NCI-H2196 treated with DMSO at 0.1 percent for 48 hours (cell line): ENCODE results near the gene LHX6.

Experiments used
- DNase-seq: peaks from one replicate; lab custom pipeline; 2025; ENCODE audit not compliant: unreplicated experiment; lab: John Stamatoyannopoulos, UW

LHX6 gene

DNA sequence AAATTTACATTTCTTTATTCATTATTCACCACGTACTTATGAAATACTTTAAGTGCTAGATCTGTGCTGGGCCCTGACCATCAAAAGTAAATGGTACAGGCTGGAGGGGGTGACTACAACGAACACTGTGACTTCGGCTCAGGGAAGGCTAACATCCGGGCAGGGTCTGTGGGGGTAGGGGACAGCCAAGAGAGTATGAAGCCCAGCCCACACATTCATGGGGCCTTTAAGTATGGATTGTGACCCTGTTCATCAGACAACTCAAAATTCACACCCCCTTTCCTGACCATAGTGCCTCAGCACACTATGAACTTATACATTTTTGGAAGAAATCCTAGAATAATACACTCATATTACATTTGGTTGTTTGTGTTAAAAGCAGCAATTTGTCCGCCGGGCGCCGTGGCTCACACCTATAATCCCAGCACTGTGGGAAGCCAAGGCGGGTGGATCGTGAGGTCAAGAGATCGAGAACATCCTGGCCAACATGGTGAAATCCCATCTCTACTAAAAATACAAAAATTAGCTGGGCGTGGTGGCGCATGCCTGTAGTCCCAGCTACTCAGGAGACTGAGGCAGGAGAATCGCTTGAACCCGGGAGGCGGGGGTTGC lies 35.7 kb downstream of the LHX6 start:
- no peak for DNase-seq

- no peak for DNase-seq
These were observed 36.4 kb downstream of the LHX6 start for GRCh38 chr9:122192261-122192875.

DNA sequence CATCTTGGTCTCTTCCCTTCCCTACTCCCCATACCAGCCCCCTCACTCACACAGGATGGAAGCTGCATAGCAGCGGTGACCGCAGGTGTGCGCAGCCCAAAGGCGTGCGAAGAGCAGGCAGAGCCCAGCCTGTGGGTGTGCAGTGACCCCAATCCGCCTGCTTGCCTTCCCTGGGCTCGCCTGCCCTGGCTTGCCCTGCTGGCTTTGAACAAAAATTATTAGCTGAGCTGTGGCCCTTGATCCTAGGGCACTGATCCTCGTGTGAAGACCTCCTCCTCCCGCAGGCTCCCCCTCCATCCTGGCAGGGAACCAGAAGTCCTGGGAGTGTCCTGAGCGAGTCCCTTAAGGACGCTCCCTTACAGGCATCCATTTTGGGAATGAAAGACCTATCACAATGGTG lies 37.2 kb downstream of the LHX6 start:
- DNase-seq = no peak

- DNase-seq = peak; percentile 32
These were observed 38.0 kb downstream of the LHX6 start for GRCh38 chr9:122190597-122191381.

DNA sequence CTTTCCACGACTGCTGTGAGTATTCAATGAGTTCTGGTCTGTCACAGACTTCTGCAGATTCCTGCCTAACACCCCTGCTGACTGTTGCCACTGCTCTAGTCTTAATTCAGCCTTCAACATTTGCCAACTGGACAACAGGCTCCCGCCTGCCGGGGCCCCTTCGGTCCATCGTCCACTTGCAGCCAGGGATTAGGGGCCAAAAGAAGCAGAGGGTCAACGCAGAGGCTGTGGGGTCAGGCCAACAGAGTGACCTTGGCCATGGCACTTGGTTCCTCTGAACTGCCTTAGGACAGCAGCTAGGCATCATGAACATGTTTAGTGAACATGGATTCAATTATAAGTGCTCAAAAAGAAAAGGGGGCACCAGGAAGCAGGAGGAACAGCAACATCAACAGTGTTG lies 40.4 kb downstream of the LHX6 start:
- no peak for DNase-seq

DNA sequence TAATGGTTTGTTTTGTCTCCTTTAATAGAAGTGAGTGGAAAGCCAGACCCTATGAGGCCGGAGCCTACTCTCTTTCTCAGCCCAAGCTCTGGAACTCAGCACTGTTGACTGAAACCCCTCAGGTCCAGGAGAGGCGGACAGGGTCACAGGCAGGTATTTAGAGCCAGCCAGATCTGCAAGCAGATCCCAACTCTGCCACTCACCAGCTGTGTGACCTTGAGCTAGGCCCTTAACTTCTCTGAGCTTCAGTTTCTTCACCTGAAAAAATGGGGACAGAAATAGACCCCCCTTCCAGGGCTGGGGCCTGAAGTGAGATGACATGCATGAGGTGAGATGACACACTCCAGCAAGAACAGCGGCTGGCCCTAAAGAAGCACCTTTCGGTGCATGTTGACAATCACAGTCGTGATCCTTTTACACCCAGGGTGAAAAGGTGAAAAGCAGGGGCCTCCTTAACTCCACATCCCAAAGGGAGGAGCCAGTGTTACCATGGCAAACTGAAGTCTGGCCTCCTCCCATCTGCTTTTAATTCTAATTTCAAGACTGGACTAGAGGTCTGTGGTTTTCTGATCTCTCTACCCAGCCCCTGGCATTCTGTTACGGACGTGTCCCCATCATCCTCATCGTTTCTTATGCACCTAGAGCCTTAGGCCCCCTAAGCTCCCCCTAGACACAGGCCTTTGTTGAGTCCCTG lies 41.8 kb downstream of the LHX6 start:
- no peak for DNase-seq

- DNase-seq = no peak
These were observed 42.5 kb downstream of the LHX6 start for GRCh38 chr9:122186301-122186700.

- no peak for DNase-seq
These were observed 44.2 kb downstream of the LHX6 start for GRCh38 chr9:122184551-122184950.

- DNase-seq = no peak
These were observed 45.3 kb downstream of the LHX6 start for GRCh38 chr9:122183501-122183900.

DNA sequence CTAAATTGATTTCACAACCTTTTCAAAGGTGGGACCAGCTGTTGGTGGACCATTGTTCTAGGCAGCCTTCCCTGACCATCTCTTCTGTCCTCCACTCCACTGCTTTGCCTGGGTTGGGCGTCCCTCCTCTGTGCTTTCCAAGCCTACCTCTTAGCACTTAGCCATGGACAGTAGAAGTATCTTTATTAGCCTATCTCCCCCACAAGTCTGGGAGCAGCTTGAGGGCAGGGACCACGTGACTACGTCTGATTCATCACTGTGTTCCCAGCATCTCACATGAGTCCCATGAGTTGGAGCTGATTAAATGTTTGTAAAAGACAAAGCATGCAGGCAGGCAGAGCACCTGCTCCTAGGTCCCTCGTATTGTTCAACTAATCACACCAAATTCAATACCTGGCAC lies 48.1 kb downstream of the LHX6 start:
- DNase-seq = no peak

GRCh38 chr9:122179690-122180074 lies 49.1 kb downstream of the LHX6 start:
- no peak for DNase-seq

DNA sequence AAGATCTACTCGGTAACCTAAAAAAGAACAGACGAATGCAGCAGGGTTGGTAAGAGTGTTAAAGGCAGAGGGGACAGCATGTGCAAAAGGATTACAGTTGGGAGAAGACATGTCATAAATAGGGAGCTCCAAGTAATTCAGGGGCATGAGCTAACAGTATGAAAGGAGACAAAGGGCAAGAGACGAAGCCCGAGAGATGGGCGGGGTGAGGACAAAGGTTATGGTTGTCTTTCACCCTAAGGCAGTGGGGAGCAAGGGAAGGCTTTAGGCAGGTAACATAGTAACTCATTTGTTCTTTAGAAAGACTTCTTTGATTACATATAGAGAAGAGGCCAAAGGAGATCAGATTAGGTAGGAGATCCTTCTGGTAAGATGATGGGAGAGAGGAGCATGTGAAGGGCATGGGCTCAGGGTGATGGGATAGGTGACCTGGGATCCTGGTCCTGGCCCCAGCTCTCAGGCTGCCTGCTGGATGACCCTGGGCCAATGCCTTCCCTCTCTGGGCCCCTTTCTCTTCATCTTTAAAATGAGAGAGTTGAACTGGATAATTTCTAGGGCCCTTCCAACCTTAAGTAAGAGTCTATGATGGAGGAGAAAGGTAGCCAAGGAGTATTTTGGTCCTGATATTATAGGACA lies 49.6 kb downstream of the LHX6 start:
- no peak for DNase-seq

- DNase-seq = no peak
These were observed 51.8 kb downstream of the LHX6 start for GRCh38 chr9:122176916-122177315.

- DNase-seq = no peak
These were observed 55.1 kb downstream of the LHX6 start for GRCh38 chr9:122173670-122174069.

DNA sequence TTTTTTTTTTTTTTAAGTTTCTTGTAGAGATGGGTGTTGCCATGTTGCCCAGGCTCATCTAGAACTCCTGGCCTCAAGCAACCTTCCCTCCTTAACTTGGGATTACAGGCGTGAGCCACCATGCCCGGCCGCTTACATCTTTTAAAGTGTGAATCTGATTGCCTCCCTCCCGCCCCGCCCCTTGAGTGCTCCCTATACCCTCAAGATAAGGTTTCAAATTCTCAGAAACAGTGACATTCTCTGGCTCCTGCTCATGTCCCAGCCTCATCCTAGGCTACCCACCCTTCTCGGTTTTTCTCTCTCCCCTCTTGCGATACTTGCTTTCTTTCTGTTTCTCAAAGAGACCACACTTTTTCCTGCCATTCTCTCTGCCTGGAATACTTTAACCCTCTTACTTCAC lies 56.6 kb downstream of the LHX6 start:
- no peak for DNase-seq

DNA sequence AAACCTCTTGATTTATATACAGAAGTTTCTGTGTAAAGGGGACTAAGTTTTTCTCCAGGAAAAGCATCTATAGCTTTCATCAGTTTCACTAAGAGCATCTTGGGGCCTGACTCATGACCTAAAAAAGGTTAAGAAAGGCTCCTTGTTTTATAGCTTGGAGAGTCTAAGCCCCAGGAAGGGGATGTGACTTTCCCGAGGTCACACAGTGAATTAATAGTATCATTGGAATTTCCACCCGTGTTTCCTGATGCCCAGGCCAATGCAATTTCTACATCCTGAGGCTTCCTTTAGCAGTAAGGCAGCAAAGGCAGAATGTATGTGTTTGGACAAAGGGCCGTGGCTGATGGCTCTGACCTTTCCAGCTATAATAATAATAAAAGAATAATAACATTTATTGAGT lies 60.4 kb downstream of the LHX6 start:
- DNase-seq = no peak

DNA sequence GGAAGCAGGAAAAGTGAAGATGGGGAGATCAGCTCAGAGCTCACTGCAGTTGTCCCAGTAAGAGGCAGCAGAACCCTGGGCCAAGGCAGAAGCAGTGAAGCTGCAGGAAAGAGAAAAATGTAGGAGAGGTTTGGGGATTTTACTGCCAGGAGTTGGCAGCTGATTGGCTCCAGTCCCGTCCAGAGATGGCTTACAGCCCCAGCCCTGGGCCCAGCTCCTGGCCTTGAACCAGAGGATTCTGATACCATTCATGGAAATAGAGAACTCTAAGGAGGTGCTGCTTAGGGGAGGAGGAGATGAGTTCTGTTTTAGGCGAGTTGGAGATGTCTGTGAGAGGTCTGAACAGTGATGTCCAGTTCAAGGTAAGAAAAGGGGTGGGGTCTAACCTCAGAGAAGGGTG lies 64.5 kb downstream of the LHX6 start:
- DNase-seq = no peak

DNA sequence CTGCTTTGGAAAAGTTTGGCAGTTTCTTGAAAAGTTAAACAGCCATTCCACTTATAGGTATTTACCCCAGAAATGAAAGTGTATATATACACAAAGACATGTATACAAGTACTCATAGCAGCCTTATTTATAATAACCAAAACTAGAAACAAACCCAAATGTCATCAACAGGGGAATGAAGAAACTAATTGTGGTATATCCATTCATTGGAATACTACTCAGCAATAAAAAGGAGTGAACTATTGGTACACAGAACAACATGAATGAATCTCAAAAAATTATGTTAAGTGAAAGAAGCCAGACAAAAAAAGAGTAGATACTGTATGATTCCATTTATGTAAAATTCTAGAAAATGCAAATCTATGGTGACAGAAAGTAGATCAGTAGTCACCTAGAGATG lies 66.3 kb downstream of the LHX6 start:
- DNase-seq = no peak

- DNase-seq = no peak
These were observed 68.9 kb downstream of the LHX6 start for GRCh38 chr9:122159925-122160246.

GRCh38 chr9:122159026-122159924 lies 69.5 kb downstream of the LHX6 start, which contains the start of the genes MORN5 and NDUFA8:
MORN5 (plus strand) TSS chr9:122159908; CDS start chr9:122159973, 65 bp downstream.
NDUFA8 (minus strand) TSS chr9:122159779; CDS start chr9:122159677, 102 bp downstream.
- peak; percentile 93 for DNase-seq
